GM19351 (cell line): ENCODE measurements around the gene SLC2A13.
"Not testable (repeated sequence)": the region's sequence is repeated elsewhere in the genome, so short reads cannot be mapped to it uniquely, and the experiment has no call there.

Experiments
- ATAC-seq: cut with Tn5 transposase; IDR thresholded peaks from one replicate; pipeline ENCODE4 v1.9.1; 2021; ENCODE audit warnings: mild to moderate bottlenecking, moderate library complexity; ENCODE audit not compliant: unreplicated experiment

The SLC2A13 gene

DNA sequence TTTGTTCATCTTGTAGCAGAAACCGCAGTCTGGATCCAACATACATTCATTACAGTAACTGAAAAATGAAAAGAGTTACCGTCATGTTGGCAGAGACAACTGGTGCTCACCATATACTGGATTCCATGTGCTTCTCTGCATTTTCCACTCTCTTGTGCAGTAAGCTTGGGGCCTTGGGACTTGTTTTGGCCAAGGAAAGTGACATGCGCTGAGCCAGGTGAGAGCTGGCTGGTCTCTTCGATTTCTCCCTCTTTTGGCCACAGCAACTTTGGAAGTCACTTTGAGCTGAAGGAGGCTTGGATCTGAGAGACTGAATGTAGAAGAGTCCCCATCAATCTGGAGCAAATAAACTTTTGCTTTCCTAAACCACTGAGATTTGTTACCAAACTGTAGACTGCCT lies 275.7 kb downstream of the SLC2A13 start:
- ATAC-seq, result no peak

DNA sequence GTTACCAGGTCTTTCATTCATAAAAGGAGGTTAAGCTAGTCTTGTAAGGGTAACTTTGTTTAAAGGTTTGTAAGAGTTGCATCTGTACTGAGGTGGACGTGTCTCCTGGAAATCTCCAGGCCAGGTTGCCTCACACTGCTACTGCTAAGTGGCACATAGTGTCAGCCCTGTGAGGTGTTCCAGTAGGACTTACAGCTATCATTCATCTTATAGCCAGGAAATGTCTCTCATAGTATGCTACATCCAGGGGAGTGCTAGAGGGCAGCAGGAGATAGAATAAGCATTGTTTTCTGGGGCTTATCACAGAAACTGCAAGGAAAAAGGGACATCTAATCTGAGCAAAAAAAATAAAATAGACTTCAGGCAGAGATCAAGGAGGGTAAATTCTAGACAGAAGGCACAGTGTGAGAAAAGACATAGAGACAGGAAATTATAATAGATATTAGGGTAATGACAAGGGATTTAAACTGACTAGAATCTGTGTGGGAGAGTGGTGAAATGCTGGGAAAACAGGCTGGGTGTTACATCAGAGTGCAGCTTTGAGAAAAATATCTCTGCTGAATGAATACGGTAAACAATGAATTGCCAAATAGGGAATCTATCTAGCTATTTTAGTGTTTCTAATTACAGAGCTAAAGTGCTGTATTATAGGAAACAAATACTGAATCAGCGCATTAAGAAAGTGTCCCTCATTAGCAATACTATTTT lies 281.2 kb downstream of the SLC2A13 start:
- ATAC-seq, result no peak

DNA sequence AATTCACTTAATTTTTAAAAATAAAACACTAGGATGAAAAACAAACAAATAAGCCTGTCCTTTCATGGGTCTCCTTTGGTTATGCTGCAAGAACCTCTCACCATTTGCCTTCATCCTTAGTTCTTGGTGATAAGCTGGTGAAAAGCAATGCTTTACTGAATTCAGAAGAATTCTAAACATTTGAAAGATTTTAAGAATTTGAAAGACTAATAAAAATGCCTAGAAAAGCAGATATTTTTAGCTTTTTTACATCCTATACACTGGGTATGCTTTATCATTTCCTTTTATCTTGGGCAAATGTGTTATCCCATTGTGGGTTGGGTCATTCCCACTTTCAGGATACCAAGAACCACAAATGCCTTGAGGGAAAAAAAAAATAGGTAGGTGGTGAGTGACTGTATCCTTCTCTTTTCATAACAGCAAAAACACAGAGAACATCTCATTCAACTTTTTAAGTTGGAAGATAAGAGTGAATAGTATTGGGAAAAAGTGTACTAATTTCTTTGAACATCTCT lies 289.2 kb downstream of the SLC2A13 start:
- no peak for ATAC-seq

GRCh38 chr12:39815746-39816145 lies 290.1 kb downstream of the SLC2A13 start:
- no peak for ATAC-seq

GRCh38 chr12:39814626-39815025 lies 291.3 kb downstream of the SLC2A13 start:
- no peak for ATAC-seq

- ATAC-seq, result no peak
Measured at GRCh38 chr12:39813776-39814175, 292.1 kb downstream of the SLC2A13 start.

- not testable (repeated sequence) for ATAC-seq
Measured at GRCh38 chr12:39812456-39812855, 293.4 kb downstream of the SLC2A13 start.

GRCh38 chr12:39807043-39807442 lies 298.8 kb downstream of the SLC2A13 start:
- peak; percentile 83 for ATAC-seq

GRCh38 chr12:39805651-39806050 lies 300.2 kb downstream of the SLC2A13 start:
- no peak for ATAC-seq

- ATAC-seq, result no peak
Measured at GRCh38 chr12:39804898-39805297, 301.0 kb downstream of the SLC2A13 start.

GRCh38 chr12:39804479-39804878 lies 301.4 kb downstream of the SLC2A13 start:
- ATAC-seq, result no peak

DNA sequence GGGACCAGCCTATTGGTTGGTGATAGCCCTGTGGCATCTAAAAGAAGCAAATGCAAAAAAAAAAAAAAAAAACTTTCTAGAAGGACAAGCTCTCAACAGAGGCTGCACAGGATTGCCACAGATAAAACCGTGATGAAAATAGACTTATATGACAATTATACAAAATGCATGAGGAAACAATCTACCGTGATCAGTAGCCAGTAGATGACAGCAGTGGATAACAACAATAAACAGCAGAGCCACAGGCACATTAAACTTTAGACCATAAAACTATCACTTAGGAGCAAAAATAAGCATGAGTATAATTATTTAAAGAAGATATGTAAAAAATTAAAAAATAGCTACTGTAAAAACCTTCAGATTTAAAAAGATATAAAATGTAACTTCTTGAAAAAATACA lies 302.7 kb downstream of the SLC2A13 start:
- no peak for ATAC-seq

DNA sequence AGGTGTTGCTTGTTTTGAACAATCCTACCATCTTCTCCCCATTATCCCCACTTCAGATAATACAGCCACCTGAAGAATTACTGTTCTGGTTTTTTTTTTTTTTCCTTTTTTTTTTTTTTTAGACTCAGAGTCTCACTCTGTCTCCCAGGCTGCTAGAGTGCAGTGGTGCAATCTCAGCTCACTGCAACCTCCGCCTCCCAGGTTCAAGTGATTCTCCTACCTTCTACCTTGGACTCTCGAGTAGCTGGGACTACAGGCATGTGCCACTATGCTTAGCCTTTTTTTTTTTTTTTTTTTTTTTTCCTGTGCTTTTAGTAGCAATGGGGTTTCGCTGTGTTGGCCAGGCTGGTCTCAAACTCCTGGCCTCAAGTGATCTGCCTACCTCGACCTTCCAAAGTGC lies 306.9 kb downstream of the SLC2A13 start:
- no peak for ATAC-seq

- no peak for ATAC-seq
Measured at GRCh38 chr12:39798429-39798828, 307.5 kb downstream of the SLC2A13 start.

DNA sequence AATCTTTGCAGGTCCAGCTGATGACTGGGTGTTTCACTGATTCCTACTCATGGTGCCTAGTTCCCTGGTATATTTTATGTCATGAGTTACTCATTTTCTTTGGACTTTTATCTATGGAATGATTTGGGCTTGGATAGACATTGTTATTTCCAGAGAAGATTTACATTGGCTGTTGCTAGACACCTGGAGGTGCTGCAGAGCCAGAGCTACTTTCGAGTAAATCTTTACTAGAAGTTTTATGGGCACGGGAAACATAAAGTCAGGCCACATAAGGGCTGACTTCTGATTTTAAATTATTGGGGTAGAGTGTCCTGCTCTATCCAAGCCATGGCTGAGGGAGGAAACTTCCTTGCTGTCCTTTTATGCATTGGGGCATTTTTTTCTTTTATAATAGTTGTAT lies 310.4 kb downstream of the SLC2A13 start:
- no peak for ATAC-seq

GRCh38 chr12:39792938-39793337 lies 312.9 kb downstream of the SLC2A13 start:
- ATAC-seq, result no peak

- no peak for ATAC-seq
Measured at GRCh38 chr12:39788239-39788638, 317.6 kb downstream of the SLC2A13 start.

DNA sequence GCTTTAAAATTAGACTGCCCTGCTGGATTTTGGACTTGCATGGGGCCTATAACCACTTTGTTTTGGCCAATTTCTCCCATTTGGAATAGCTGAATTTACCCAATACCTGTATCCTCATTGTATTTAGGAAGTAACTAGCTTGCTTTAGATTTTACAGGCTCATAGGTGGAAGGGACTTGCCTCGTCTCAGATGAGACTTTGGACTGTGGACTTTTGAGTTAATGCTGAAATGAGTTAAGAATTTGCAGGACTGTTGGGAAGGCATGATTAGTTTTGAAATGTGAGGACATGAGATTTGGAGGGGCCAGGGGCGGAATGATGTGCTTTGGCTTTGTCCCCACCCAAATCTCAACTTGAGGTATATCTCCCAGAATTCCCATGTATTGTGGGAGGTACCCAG lies 320.1 kb downstream of the SLC2A13 start:
- ATAC-seq, result not testable (repeated sequence)

GRCh38 chr12:39782026-39782545 lies 323.8 kb downstream of the SLC2A13 start:
- ATAC-seq, result no peak

- no peak for ATAC-seq
Measured at GRCh38 chr12:39780913-39781446, 324.9 kb downstream of the SLC2A13 start.

GRCh38 chr12:39780411-39780912 lies 325.4 kb downstream of the SLC2A13 start:
- no peak for ATAC-seq

GRCh38 chr12:39779768-39780340 lies 326.0 kb downstream of the SLC2A13 start:
- no peak for ATAC-seq
